H1 (cell line): ENCODE results near the gene PTCD3. TPM values are rescaled to one million over a fixed set of nuclear protein-coding genes. Genes with fewer than 3 reads are reported as not detected.

Experiments
- BACH1 ChIP-seq: IDR thresholded peaks from 2 replicates; pipeline ENCODE4 v1.6.1; 2012; ENCODE audit warnings: low read length, improper control_type of control experiment
- CHD1 ChIP-seq: IDR thresholded peaks from 2 replicates; pipeline ENCODE4 v1.6.1; 2012; ENCODE audit warnings: low read depth, low read length, improper control_type of control experiment
- GABPA ChIP-seq: IDR thresholded peaks from 2 replicates; pipeline ENCODE4 v1.6.1; 2011; ENCODE audit warnings: mild to moderate bottlenecking, low read length, moderate library complexity, borderline replicate concordance; ENCODE audit not compliant: insufficient read depth
- KDM4A ChIP-seq: IDR thresholded peaks from one replicate; pipeline ENCODE4 v1.7.1; 2012; ENCODE audit warnings: low read depth, mild to moderate bottlenecking, moderate library complexity, low read length, inconsistent platforms; ENCODE audit not compliant: severe bottlenecking
- SIN3A ChIP-seq, 2 experiments: IDR thresholded peaks in 1 of 2; conservative IDR thresholded peaks in 1 of 2; 2 replicates each; pipeline ENCODE4 v1.6.1; 2011 to 2012; ENCODE audit warnings: low read length in 2 of 2, improper control_type of control experiment in 1 of 2, low read depth in 1 of 2, mild to moderate bottlenecking in 1 of 2
- polyA plus RNA-seq, 7 experiments: library from polyadenylated mRNA; depleted of rRNA in 3 of 7; stranded (reverse) in 5 of 7; unstranded in 2 of 7; fragments of >200 nt in 5 of 7; fragments of 200-250 nt in 2 of 7; gene quantifications; 1 replicate in 5 of 7; 2 replicates in 1 of 7; 4 replicates in 1 of 7; pipeline versions ENCODE4 v1.2.1 to v1.2.3, GENCODE V29; 2011 to 2013; ENCODE audit warnings: missing spikeins in 2 of 7, mixed read lengths in 2 of 7
- total RNA-seq: library from RNA; stranded (reverse); fragmentation: NEBNext Ultra II Directional; extraction: Animal tissue kit (Norgen Biotek cat#: 25700); gene quantifications from 2 replicates; pipeline ENCODE4 v1.2.1, GENCODE V29; 2021

Gene PTCD3
- total and polyA plus RNA-seq, 2 of the 8 experiments (the other 6 are each of a cell fraction or from before 2014, with no cell fraction given), result 64.3 to 192 TPM

DNA sequence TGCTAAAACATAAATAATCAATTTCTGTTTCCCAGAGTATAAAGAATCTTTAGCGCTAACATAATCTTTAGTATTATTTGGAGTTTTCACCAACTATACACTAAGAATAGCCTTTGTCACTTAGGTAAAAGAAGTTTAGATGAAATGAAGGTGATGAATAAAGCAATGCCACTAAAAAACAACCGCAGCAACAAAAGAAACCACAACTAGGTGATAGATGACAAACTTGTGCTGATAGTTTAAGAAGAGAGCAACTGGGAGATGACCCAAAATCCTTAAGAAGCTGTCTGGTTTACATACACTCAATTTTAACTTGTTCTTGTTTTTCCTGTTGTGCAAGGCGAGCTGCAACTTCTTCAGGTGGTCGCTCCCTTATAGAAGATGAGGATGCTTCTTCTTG, 64.4 kb downstream of the PTCD3 start (continued):
- TF ChIP-seq SIN3A (conservative IDR thresholded peaks at IDR 0.05 in 1 of 2, IDR thresholded peaks at IDR 0.05 in 1 of 2; ENCODE audit: low read depth in 1 of 2, low read length in 2 of 2), result no peak
- TF ChIP-seq CHD1, result no peak
- no peak for TF ChIP-seq BACH1
- TF ChIP-seq GABPA, result no peak
- TF ChIP-seq KDM4A, result no peak
